HG03066 (cell line): Measurements from ENCODE around the gene LRRC72.
"Not testable (repeated sequence)": the region's sequence is repeated elsewhere in the genome, so short reads cannot be mapped to it uniquely, and the experiment has no call there.

Experiments used
- ATAC-seq: cut with Tn5 transposase; IDR thresholded peaks from one replicate; pipeline ENCODE4 v1.9.1; 2021; ENCODE audit warnings: low read depth; ENCODE audit not compliant: unreplicated experiment

Gene LRRC72

GRCh38 chr7:16564909-16565426 is 38.3 kb downstream of the LRRC72 start:
- no peak for ATAC-seq

GRCh38 chr7:16571941-16572340 is 45.3 kb downstream of the LRRC72 start:
- no peak for ATAC-seq

- no peak for ATAC-seq
Measured at GRCh38 chr7:16579216-16579615, 52.6 kb downstream of the LRRC72 start.

- no peak for ATAC-seq
Measured at GRCh38 chr7:16581286-16581685, 54.7 kb downstream of the LRRC72 start.

GRCh38 chr7:16583834-16584233 is 57.2 kb downstream of the LRRC72 start:
- ATAC-seq: no peak

GRCh38 chr7:16585540-16585939 is 58.9 kb downstream of the LRRC72 start:
- ATAC-seq: no peak

GRCh38 chr7:16586081-16586874 is 59.7 kb downstream of the LRRC72 start:
- no peak for ATAC-seq

GRCh38 chr7:16587129-16587528 is 60.5 kb downstream of the LRRC72 start:
- ATAC-seq: no peak

GRCh38 chr7:16587790-16588189 is 61.2 kb downstream of the LRRC72 start:
- ATAC-seq: no peak

- ATAC-seq: no peak
Measured at GRCh38 chr7:16589881-16590280, 63.3 kb downstream of the LRRC72 start.

GRCh38 chr7:16590424-16590823 is 63.8 kb downstream of the LRRC72 start:
- ATAC-seq: no peak

- no peak for ATAC-seq
Measured at GRCh38 chr7:16592395-16592794, 65.8 kb downstream of the LRRC72 start.

GRCh38 chr7:16594061-16594460 is 67.4 kb downstream of the LRRC72 start:
- ATAC-seq: no peak

- ATAC-seq: no peak
Measured at GRCh38 chr7:16594676-16595075, 68.1 kb downstream of the LRRC72 start.

GRCh38 chr7:16595596-16595995 is 69.0 kb downstream of the LRRC72 start:
- ATAC-seq: not testable (repeated sequence)

- ATAC-seq: no peak
Measured at GRCh38 chr7:16598015-16598414, 71.4 kb downstream of the LRRC72 start.

GRCh38 chr7:16599860-16600259 is 73.2 kb downstream of the LRRC72 start:
- ATAC-seq: no peak

GRCh38 chr7:16603633-16604032 is 77.0 kb downstream of the LRRC72 start:
- no peak for ATAC-seq

GRCh38 chr7:16604054-16604453 is 77.4 kb downstream of the LRRC72 start:
- no peak for ATAC-seq

GRCh38 chr7:16606704-16607103 is 80.1 kb downstream of the LRRC72 start:
- ATAC-seq: no peak

- ATAC-seq: no peak
Measured at GRCh38 chr7:16609842-16610450, 83.3 kb downstream of the LRRC72 start.

GRCh38 chr7:16611711-16612110 is 85.1 kb downstream of the LRRC72 start:
- ATAC-seq: no peak
